ENCODE data around the gene TMEM156. TPM values are rescaled to one million over a fixed set of nuclear protein-coding genes. Genes with fewer than 3 reads are reported as not detected.

TMEM156 gene, protein sequence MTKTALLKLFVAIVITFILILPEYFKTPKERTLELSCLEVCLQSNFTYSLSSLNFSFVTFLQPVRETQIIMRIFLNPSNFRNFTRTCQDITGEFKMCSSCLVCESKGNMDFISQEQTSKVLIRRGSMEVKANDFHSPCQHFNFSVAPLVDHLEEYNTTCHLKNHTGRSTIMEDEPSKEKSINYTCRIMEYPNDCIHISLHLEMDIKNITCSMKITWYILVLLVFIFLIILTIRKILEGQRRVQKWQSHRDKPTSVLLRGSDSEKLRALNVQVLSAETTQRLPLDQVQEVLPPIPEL
- total RNA-seq = 0.61 and 1.9 TPM in 2 replicates

DNA sequence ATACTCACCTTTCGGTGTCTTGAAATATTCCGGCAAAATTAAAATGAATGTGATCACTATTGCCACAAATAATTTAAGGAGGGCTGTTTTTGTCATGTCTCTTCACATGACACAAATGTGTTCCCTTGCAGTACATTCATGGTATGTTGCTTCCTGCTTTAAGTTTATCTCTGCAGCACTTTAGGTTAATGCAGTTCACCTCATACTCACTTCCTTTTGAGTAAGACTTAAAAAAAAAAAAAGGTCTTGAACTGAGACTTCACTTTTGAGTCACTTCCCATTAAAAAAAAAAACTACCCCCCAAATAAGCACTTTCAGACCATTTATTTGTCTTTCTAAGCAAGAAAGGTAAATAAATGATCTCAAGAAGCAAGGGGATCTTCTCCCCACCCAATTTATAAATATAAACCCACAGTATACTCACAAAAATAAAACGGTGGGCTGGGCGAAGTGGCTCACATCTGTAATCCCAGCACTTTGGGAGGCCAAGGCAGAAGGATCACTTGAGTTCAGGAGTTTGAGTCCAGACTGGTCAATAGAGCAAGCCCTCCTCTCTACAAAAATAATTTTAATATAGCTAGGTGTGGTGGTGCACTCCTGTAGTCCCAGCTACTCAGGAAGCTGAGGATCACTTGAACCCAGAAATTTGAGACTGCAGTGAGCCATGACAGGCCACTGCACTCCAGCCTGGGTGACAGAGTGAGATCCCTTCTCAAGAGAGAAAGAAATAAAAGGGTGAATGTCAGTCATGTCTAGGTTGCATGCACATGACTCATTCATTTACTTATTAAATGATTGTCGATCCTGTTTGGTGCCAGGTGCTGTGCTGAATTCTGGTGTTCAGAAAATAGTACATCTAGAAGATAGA lies at the start of gene TMEM156:
TSS of gene TMEM156 (minus strand) at position 192 of the 868 bp plus-strand sequence. CDS start at position 96, 96 bp downstream.

DNA sequence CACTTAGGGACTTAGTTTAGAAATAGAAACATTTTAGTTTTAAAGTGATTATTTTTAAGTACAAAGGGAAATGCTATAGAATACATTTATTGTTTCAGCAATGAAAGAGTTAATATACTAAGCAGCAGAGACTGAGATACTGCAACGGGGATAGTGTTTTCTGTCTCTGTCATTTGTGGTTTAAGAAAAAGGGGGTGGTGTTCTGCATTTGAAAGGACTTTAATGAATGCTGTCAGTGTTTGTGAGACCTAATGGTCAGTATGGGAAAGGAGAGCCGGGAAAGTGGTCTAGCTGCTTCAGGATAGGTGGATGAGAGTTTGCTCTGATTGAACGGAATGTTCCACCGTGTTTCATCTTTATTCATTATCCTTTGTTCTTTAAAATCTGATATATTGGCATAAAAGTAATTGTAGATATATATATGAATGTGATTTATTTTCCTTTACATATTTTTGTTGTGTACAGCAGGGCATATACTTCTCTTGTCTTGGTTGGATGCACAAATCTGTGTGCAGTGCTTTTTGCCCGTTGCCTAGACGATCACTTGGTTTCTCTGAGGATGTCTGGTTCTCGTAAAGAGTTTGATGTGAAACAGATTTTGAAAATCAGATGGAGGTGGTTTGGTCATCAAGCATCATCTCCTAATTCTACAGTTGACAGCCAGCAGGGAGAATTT lies 30.0 kb upstream of the TMEM156 start, which contains the start of gene KLHL5:
TSS of gene KLHL5 (plus strand) at position 139 of the 676 bp plus-strand sequence. CDS start at position 560, 421 bp downstream.

Other genes starting within 250 kb of the TMEM156 start
- not detected in 2 replicates for gene TLR10, start 249.4 kb downstream of the TMEM156 start, total RNA-seq
- gene TLR1, start 227.6 kb downstream of the TMEM156 start, total RNA-seq = 3.2 and 5.2 TPM in 2 replicates
- 0.65 and 0.76 TPM in 2 replicates for gene TLR6, start 175.6 kb downstream of the TMEM156 start, total RNA-seq
- 145 and 237 TPM in 2 replicates for gene FAM114A1, start 164.6 kb downstream of the TMEM156 start, total RNA-seq
- 76.0 and 79.8 TPM in 2 replicates for gene KLHL5, start 29.8 kb upstream of the TMEM156 start, total RNA-seq
- gene WDR19, start 150.1 kb upstream of the TMEM156 start, total RNA-seq = 18.2 and 22.0 TPM in 2 replicates

Measured in epithelial cell of umbilical artery (primary cell).